GM19468 (cell line): ENCODE results near the gene PIK3C3.

Experiments used
- ATAC-seq: cut with Tn5 transposase; IDR thresholded peaks from one replicate; pipeline ENCODE4 v1.9.1; 2021; ENCODE audit warnings: mild to moderate bottlenecking, moderate library complexity, moderate number of reproducible peaks; ENCODE audit not compliant: unreplicated experiment; ENCODE audit errors: extremely low read depth

The PIK3C3 gene

DNA sequence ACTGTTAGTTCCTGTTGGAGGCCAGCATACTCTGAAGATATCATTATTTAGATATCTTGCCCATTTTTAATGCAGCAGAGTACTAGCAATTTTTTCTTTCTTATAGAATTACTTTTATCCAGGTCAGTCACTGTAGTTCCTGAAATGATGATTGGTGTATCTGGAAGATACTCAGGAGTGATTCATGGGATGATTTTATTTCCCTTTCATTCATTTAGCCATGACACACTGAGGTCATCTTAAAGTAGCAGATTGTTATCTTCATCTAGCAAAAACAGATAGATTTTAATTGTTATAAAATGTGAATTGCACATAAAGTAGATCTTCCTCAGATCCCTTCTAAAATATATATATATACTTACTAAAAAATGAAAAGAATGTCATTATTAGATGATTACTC is 109.1 kb downstream of the PIK3C3 start:
- no peak for ATAC-seq

GRCh38 chr18:42067518-42067917 is 112.5 kb downstream of the PIK3C3 start:
- ATAC-seq, result no peak

DNA sequence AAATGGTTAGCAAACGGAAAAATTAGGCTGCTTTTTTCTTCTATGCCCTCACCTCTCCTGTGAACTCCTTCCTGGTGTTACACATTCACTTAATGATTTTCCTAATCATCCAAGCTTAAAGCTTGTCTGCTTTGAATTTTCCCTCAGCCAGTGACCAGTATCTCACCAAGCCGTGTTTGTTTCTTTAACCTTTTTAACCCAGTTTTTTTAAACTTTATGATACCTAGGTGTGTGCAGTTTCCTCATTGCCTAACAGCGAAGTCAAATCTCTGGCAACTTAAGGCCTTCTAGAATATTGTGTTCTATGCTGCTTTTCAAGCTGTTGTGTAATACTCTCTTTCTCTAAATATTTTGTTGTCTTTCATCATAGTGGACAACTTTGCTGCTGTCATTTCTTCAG is 113.0 kb downstream of the PIK3C3 start:
- no peak for ATAC-seq

- ATAC-seq, result no peak
Observed at GRCh38 chr18:42069036-42069435, 114.0 kb downstream of the PIK3C3 start.

DNA sequence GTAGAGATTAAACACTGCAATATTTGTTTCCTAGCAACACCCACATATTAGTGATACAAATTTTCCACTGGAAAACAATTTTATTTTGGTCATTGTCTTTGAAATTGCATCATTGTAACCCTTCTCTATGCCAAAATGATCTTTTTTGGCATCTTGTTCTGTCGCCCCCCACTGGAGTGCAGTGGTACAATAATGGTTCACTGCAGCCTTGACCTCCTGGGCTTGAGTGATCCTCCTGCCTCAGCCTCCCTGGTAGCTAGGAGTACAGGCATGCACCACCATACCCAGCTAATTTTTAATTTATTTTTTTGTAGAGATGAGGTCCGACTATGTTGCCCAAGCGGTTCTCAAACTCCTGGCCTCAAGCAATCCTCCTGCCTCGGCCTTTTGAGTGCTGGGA is 117.4 kb downstream of the PIK3C3 start:
- ATAC-seq, result no peak

GRCh38 chr18:42074704-42075103 is 119.7 kb downstream of the PIK3C3 start:
- ATAC-seq, result no peak

DNA sequence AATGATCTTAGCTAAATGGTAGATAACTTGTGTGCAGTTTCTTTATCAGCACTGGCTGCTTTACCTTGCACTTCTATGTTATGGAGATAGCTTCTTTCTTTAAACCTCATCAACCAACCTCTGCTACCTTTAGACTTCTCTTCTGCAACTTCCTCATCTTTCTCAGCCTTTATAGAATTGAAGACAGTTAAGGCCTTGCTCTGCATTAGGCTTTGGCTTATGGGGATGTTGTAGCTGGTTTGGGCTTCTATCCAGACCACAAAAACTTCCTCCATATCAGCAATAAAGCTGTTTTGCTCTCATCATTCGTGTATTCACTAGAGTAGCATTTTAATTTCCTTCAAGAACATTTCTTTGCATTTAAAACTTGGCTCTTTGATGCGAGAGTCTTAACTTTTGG is 123.7 kb downstream of the PIK3C3 start:
- ATAC-seq, result no peak

DNA sequence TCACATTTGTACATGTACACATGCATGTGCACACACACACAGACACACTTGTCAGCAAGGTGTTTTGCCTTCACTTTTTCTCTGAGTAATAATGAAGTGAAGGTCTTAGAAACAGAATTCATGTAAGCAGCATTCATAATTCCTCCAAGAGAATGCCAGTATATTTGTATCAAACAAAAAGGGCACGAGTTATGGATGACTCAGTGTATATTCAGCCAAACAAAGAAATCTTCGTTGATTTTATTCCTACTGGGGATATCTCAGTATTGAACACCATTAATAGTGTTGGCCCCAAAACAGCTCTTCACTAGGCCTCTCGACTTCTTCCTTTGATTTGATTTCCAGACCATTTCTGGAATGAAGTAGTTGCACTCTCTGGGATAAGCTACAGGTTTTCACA is 125.3 kb downstream of the PIK3C3 start:
- ATAC-seq, result no peak

GRCh38 chr18:42082415-42083234 is 127.6 kb downstream of the PIK3C3 start:
- no peak for ATAC-seq

GRCh38 chr18:42086288-42086687 is 131.3 kb downstream of the PIK3C3 start:
- no peak for ATAC-seq

- no peak for ATAC-seq
Observed at GRCh38 chr18:42087235-42087634, 132.2 kb downstream of the PIK3C3 start.

- no peak for ATAC-seq
Observed at GRCh38 chr18:42087876-42088275, 132.8 kb downstream of the PIK3C3 start.

- no peak for ATAC-seq
Observed at GRCh38 chr18:42092848-42093247, 137.8 kb downstream of the PIK3C3 start.

GRCh38 chr18:42094875-42095274 is 139.8 kb downstream of the PIK3C3 start:
- no peak for ATAC-seq

DNA sequence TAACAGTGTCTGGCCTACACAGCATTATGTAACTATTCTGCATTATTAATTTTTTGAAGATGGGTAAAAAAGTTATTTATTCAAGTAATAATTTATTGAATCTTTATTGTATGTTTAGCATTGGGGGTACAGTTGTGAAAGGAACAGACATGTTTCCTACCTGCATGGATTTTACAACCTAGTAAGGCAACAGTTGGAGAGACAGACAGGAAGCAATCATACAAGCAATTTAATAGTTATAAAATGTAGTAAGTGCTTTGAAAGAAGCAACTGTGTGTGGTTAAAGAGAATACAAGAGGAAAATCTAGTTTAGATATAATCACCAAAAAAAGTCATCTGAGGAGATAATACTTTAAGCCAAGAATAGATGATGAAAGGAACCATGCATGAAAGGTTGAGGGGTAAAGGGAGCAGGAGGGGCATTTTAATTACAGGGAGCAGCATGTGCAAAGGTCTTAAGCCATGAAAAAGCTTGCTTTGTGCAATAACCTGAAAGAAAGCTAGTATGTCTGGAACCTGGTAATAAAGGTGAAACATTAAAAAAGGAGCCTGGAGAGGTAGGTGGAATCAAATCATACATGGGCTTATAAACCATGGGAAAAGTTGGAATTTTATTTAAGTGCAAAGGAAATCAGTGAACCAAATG is 140.8 kb downstream of the PIK3C3 start:
- ATAC-seq, result no peak

DNA sequence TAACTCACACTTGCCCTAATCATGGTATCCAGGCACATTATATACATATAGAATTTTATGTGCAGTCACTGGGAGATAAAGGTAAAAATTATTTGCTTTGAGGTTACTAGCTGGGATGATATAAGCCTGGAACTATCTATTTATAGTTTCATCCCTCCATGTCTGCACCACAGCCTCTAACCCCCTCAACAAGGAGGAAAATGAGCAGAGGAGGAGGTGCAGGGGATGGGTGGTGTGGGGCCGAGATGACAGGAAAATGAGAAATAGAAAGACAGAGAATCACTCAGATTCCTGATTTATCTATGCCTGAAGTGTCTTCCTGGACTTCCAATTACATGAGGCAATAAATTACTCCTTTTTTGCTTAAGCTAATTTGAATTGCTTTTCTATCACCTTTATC is 145.2 kb downstream of the PIK3C3 start:
- ATAC-seq, result no peak

DNA sequence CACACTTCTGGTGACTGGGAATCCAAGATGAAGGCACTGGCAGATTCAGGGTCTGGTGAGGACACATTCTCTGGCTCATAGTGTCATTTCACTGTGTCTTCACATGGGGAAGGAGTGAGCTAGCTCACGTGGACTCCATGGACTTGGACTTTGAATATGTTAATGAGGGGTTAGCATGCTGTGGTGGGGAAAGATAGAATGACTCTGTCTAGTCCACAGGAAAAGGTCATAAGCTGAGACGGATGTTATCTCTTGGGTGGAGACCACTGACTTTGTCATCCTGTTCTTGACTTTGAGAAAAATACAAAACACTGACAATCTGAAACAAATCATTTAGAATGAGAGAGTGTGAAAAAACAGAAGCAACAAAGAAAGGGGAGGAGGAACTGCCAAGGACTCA is 145.9 kb downstream of the PIK3C3 start:
- no peak for ATAC-seq

- no peak for ATAC-seq
Observed at GRCh38 chr18:42105394-42105793, 150.4 kb downstream of the PIK3C3 start.

- ATAC-seq, result no peak
Observed at GRCh38 chr18:42106784-42107183, 151.8 kb downstream of the PIK3C3 start.

- ATAC-seq, result no peak
Observed at GRCh38 chr18:42107287-42107686, 152.3 kb downstream of the PIK3C3 start.

- no peak for ATAC-seq
Observed at GRCh38 chr18:42107691-42108450, 152.8 kb downstream of the PIK3C3 start.
